ENCODE data around the gene CACNA1A.
"Not testable (repeated sequence)": the region's sequence is repeated elsewhere in the genome, so short reads cannot be mapped to it uniquely, and the experiment has no call there.

The CACNA1A gene

DNA sequence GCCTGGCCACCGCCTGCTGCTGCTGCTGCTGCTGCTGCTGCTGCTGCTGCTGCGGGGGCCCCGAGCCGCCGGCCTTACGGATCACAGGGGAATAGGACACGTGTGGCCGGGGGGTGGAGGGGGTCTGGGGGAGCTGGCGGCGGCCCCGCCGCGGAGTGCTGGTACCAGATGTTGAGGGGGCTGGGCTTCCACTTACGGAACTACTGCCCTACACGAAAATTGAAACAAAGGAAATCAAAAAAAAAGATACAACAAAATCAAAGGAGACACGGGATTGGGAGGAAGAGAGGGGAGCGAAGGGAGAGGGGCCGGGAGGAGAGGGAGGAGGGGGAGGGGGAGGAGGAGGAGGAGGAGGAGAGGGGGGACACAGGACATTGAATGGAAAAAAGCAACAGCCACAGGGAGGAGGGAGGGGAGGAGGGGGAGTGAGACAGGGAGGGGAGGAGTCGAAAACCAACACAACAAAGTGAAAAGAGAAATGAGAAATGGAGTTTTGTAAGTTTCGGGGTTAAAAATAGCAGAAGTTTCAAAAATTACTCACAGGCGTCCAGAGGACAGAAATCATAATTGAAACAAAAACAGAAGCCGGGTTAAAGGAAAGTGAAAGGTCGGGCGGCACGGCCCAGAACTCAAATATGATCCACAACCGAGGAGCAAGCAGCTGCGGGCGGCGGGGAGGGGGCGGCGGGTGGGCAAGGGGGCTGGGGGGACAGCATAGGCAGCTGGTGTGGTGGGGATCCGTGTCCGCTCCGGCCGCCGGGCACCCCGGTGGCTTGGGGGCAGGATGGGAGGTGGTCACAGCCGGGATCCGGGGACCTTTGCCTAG, 298.2 kb downstream of the CACNA1A start:
- Mint-ChIP-seq H3K27me3 (no peaks in the 10 kb centered on the region), H3K9me3 (no peaks in the 10 kb centered on the region), H3K27ac (peak overlapping the region; percentile 92), H3K36me3 (ENCODE audit: low read depth) (no peaks in the 10 kb centered on the region), H3K4me1 (ENCODE audit: low read depth) (peaks cover 21% of the 10 kb centered on the region), H3K4me3 (peak overlapping the region; percentile 76)
- DNase-seq: peak; percentile 75

DNA sequence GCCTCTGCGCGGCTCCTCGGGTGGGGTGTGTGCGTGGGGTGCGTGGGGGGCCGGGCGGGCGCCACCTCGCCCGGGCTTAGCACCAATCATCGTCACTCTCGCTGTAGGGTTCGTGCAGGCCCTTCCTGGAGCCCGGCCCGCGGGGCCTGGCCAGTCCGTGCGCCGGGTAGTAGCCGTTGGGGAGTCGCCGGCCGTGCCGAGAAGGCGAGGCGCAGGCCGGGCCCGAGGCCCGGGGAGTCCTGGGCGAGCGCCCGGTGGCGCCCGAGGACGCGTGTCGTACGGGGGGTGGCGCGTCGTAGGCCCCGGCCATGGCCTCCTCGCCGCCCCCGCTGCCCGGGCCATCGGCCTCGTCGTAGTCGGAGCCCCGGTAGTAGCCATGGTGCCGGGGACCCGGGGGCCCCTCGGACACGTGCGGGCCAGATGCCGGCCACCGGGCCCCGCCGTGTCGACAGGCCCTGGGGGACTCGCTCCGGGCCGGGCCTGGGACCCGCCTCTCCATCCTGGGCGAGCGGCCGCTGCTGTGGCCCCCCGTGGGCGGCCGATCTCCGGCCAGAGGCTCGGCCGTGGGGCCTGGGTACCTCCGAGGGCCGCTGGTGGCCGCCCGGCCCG, 298.9 kb downstream of the CACNA1A start:
- H3K36me3 Mint-ChIP-seq (ENCODE audit: low read depth): no peaks in the 10 kb centered on the region
- no peaks in the 10 kb centered on the region for H3K9me3 Mint-ChIP-seq
- H3K27me3 Mint-ChIP-seq: no peaks in the 10 kb centered on the region
- peaks cover 19% of the 10 kb centered on the region for H3K4me1 Mint-ChIP-seq (ENCODE audit: low read depth)
- H3K27ac Mint-ChIP-seq: no peak overlapping the region
- no peak overlapping the region for H3K4me3 Mint-ChIP-seq
- DNase-seq: no peak

DNA sequence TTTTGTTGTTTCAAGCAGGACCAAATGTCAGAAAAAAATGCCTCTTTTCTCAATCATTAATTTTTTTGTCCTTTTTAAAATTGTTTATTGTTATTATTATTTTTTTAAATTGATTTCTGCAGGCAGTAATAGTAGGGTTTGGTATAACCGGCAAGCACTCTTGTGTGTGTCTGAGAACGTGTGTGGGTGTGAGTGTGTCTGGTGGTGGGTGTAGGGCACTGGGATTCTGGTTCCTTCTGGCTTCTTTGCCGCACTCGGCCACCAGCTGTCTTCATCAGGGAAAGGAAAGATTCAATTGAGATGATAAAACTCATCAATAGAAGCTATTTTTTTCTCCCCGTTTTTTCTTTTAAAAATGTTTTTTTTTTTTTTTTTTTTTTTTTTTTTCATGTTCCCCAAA, 299.7 kb downstream of the CACNA1A start:
- Mint-ChIP-seq H3K27ac (no peak overlapping the region), H3K36me3 (ENCODE audit: low read depth) (no peaks in the 10 kb centered on the region), H3K4me1 (ENCODE audit: low read depth) (peaks cover 19% of the 10 kb centered on the region), H3K4me3 (peak overlapping the region; percentile 16), H3K9me3 (no peaks in the 10 kb centered on the region), H3K27me3 (no peaks in the 10 kb centered on the region)
- no peak for DNase-seq

DNA sequence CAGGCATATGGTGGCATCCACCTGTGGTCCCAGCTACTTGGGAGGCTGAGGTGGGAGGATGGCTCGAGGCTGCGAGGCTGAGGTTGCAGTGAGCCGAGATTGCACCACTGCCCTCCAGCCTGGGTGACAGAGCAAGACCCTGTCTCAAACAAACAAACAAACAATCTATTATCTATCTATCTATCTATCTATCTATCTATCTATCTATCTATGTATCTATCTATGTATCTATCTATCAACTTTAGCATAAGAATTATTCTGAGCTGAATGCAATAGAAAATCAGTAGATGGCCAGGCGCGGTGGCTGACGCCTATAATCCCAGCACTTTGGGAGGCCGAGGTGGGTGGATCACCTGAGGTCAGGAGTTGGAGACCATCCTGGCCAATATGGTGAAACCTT, 304.2 kb downstream of the CACNA1A start:
- not testable (repeated sequence) for H3K36me3 Mint-ChIP-seq (ENCODE audit: low read depth); H3K27me3 Mint-ChIP-seq; H3K9me3 Mint-ChIP-seq

DNA sequence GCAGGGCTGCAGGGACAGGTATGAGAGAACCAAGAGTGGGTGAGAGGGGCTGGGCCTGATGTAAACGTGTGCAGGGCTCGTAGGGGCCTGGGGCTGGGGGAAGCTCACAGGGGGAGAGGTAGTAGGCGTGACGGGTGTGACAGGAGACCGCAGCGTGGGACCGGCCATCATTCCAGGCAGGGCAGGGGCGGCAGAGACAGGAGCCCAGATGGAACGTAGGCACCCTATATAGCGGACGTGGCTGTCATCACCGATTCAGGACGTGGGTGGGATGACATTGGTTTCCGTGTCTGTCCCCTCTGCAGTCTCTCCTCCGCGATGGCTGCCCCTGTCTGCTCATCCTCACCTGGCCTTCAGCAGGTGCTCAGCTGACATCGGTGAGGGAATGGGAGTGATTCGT, 307.6 kb downstream of the CACNA1A start:
- H3K36me3 Mint-ChIP-seq (ENCODE audit: low read depth): no peaks in the 10 kb centered on the region
- no peak for DNase-seq
- no peaks in the 10 kb centered on the region for H3K9me3 Mint-ChIP-seq
- no peak overlapping the region for H3K27ac Mint-ChIP-seq
- H3K4me3 Mint-ChIP-seq: no peak overlapping the region
- H3K27me3 Mint-ChIP-seq: no peaks in the 10 kb centered on the region
- peaks cover 14% of the 10 kb centered on the region for H3K4me1 Mint-ChIP-seq (ENCODE audit: low read depth)

More for the DNA sequence above, 304.2 kb downstream of the CACNA1A start:
- not testable (repeated sequence) for H3K4me1 Mint-ChIP-seq (ENCODE audit: low read depth); H3K27ac Mint-ChIP-seq; H3K4me3 Mint-ChIP-seq; DNase-seq

DNA sequence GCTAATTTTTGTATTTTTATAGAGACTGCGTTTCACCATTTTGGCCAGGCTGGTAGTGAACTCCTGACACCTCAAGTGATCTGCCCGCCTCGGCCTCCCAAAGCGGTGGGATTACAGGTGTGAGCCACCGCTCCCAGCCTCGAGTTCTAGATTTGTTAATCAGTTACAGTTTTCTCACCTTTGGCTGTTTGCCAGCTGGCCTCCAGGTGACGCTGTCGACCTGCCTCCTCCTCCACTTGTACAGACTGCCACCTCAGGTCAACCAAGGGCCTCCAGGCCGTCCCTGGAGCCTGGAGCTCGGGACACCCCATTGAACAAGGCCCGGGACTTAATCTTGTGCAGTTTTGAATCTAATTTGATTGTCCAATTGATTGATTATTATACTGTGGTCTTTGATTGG, 310.6 kb downstream of the CACNA1A start:
- Mint-ChIP-seq H3K9me3 (no peaks in the 10 kb centered on the region), H3K27me3 (no peaks in the 10 kb centered on the region), H3K4me3 (no peak overlapping the region), H3K36me3 (ENCODE audit: low read depth) (no peaks in the 10 kb centered on the region), H3K4me1 (ENCODE audit: low read depth) (peaks cover 29% of the 10 kb centered on the region), H3K27ac (no peak overlapping the region)
- peak; percentile 66 for DNase-seq

DNA sequence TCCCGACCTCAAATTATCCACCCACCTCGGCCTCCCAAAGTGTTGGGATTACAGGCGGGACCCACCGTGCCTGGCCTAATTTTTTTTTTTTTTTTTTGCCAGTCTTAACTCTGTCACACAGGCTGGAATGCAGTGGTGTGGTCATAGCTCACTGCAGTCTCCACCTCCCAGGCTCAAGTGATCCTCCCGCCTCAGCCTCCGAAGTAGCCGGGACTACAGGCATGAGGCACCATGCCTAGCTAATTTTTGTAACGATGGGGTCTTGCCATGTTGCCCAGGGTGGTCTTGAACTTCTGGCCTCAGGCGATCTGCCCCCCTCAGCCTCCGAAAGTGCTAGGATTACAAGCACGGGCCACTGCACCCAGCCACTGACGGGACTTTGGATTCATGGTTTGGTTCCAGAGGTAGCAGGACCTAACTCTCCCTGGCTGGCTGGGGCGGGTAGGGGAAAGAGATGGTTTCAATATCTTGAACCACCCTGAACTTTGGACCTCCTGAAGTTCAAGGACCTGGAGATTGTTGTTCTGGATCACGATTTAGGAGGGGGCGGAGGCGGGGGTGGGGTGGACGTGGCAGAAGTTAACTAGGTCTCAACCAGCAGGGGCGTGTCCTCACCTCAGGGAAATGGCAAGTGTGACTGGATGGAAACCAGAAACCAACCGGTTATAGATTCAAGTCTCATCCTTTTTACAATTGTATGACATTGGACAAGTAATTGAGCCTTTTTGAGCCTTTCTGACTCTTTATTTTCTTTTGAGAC, 315.3 kb downstream of the CACNA1A start:
- Mint-ChIP-seq H3K27ac (no peak overlapping the region), H3K27me3 (no peaks in the 10 kb centered on the region), H3K9me3 (no peaks in the 10 kb centered on the region), H3K4me1 (ENCODE audit: low read depth) (peaks cover 43% of the 10 kb centered on the region), H3K4me3 (peak overlapping the region; percentile 8), H3K36me3 (ENCODE audit: low read depth) (no peaks in the 10 kb centered on the region)
- no peak for DNase-seq

DNA sequence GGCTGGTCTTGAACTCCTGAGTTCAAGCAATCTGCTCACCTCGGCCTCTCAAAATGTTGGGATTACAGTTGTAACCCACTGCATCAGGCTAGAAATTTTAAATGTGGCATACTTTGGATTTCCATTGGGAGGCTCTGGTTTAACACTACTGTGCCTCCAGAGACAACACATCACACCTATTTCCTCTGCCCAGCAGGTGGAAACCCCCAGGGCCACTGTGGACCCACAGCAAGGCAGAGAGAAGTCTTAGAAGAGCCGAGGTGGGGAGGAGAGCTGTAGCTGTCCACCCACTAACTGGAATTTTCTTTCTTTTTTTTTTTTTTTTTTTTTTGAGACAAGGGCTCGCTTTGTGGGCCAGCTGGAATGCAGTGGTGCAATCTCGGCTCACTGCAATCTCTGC, 316.7 kb downstream of the CACNA1A start:
- Mint-ChIP-seq H3K4me3 (no peak overlapping the region), H3K36me3 (ENCODE audit: low read depth) (no peaks in the 10 kb centered on the region), H3K27me3 (no peaks in the 10 kb centered on the region), H3K4me1 (ENCODE audit: low read depth) (peaks cover 40% of the 10 kb centered on the region), H3K9me3 (no peaks in the 10 kb centered on the region), H3K27ac (no peak overlapping the region)
- no peak for DNase-seq

DNA sequence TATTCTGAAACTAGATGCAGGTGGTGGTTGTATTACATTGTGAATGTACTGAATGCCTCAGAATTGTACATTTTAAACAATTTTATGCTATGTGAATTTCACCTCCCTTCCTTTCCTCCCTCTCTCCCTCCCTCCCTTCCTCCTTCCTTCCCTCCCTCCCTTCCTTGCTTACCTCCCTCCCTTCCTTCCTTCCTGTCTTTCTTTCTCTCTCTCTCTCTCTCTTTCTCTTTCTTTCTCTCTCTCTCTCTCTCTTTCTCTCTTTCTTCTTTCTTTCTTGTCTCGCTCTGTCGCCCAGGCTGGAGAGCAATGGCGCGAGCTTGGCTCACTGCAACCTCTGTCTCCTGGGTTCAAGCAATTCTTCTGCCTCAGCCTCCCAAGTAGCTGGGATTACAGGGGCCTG, 318.9 kb downstream of the CACNA1A start:
- DNase-seq: no peak
- H3K36me3 Mint-ChIP-seq (ENCODE audit: low read depth): no peaks in the 10 kb centered on the region
- H3K4me3 Mint-ChIP-seq: no peak overlapping the region
- peaks cover 31% of the 10 kb centered on the region for H3K4me1 Mint-ChIP-seq (ENCODE audit: low read depth)
- no peaks in the 10 kb centered on the region for H3K9me3 Mint-ChIP-seq
- H3K27ac Mint-ChIP-seq: peak overlapping the region; percentile 51
- no peaks in the 10 kb centered on the region for H3K27me3 Mint-ChIP-seq

DNA sequence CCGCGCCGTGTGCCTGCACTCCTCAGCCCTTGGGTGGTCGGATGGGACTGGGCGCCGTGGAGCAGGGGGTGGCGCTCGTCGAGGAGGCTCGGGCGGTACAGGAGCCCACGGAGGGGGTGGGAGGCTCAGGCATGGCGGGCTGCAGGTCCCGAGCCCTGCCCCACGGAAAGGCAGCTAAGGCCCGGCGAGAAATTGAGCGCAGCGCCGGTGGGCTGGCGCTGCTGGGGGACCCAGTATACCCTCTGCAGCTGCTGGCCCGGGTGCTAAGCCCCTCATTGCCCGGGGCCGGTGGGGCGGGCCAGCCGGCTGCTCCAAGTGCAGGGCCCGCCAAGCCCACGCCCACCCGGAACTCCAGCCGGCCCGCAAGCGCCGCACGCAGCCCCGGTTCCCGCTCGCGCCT, 319.6 kb downstream of the CACNA1A start:
- not testable (repeated sequence) for H3K27ac Mint-ChIP-seq; H3K36me3 Mint-ChIP-seq (ENCODE audit: low read depth); DNase-seq; H3K9me3 Mint-ChIP-seq; H3K4me3 Mint-ChIP-seq; H3K27me3 Mint-ChIP-seq
- peaks cover 35% of the 10 kb centered on the region for H3K4me1 Mint-ChIP-seq (ENCODE audit: low read depth)

DNA sequence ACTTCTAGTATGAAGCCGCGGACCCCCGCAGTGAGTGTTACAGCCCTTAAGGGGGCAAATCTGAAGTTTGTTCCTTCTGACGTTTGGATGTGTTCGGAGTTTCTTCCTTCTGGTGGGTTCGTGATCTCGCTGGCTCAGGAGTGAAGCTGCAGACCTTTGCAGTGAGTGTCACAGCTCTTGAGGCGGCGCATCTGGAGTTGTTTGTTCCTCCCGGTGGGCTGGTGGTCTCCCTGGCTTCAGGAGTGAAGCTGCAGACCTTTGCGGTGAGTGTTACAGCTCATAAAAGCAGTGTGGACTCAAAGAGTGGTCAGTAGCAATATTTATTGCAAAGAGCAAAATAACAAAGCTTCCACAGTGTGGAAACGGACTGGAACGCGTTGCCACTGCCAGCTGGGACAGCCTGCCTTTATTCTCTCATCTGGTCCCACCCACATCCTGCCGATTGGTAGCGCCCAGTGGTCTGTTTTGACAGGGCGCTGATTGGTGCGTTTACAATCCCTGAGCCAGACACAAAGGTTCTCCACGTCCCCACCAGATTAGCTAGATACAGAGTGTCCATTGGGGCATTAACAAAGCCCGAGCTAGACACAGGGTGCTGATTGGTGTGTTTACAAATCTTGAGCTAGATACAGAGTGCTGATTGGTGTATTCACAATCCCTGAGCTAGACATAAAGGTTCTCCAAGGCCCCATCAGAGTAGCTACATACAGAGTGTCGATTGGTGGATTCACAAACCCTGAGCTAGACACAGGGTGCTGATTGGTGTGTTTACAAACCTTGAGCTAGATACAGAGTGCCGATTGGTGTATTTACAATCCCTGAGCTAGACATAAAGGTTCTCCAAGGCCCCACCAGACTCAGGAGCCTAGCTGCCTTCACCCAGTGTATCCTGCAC, 320.3 kb downstream of the CACNA1A start:
- H3K27me3 Mint-ChIP-seq; H3K27ac Mint-ChIP-seq; H3K4me3 Mint-ChIP-seq; H3K9me3 Mint-ChIP-seq; H3K36me3 Mint-ChIP-seq (ENCODE audit: low read depth); DNase-seq: not testable (repeated sequence)
- peaks cover 32% of the 10 kb centered on the region for H3K4me1 Mint-ChIP-seq (ENCODE audit: low read depth)

DNA sequence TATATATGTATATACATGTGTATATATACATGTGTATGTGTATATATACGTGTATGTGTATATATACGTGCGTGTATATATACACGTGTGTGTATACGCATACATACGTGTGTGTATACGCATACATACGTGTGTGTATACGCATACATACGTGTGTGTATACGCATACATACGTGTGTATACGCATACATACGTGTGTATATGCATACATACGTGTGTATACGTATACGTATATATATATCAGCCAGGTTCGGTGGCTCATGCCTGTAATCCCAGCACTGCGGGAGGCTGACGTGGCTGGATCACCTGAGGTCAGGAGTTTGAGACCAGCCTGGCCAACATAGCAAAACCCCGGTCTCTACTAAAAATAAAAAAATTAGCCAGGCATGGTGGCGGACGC, 321.4 kb downstream of the CACNA1A start:
- not testable (repeated sequence) for H3K4me3 Mint-ChIP-seq; H3K36me3 Mint-ChIP-seq (ENCODE audit: low read depth); H3K9me3 Mint-ChIP-seq

DNA sequence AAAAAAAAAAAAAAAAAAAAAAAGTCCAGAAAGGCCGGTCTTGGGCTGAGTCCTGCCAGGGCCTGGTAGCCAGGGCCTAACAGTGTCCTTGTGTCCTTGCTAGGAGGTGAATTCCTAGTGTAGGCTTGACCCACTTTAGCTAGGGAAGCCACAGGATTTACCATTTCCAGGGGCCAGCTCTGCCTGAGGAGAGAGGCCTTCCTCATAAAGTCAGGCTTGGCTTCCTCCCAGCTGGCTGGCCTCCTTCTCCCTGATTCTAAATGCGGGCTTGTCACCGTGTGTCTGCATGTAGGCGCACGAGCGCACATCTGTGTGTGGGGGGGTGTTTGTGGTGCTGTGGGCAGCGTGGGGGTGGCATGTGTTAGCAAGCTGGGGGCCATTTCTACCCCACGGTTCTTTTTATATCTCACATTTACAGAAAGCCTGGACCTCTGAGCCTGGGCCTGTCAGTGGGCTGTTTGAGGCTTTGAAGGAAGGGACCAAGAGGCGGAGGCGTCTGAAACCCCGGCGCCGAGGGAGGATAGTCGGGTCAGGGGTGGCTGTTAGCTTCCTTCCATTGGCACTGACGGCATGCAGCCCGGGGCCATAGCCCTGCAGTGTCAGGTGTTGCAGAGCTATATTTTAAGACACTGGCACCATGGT, 324.4 kb downstream of the CACNA1A start:
- DNase-seq: peak; percentile 69
- no peaks in the 10 kb centered on the region for H3K9me3 Mint-ChIP-seq
- H3K4me1 Mint-ChIP-seq (ENCODE audit: low read depth): peaks cover 33% of the 10 kb centered on the region
- H3K27me3 Mint-ChIP-seq: no peaks in the 10 kb centered on the region
- no peaks in the 10 kb centered on the region for H3K36me3 Mint-ChIP-seq (ENCODE audit: low read depth)
- peak overlapping the region; percentile 91 for H3K27ac Mint-ChIP-seq
- peak overlapping the region; percentile 35 for H3K4me3 Mint-ChIP-seq

More for the DNA sequence above, 321.4 kb downstream of the CACNA1A start:
- H3K4me1 Mint-ChIP-seq (ENCODE audit: low read depth): peaks cover 38% of the 10 kb centered on the region
- DNase-seq, H3K27ac Mint-ChIP-seq, H3K27me3 Mint-ChIP-seq: not testable (repeated sequence)

DNA sequence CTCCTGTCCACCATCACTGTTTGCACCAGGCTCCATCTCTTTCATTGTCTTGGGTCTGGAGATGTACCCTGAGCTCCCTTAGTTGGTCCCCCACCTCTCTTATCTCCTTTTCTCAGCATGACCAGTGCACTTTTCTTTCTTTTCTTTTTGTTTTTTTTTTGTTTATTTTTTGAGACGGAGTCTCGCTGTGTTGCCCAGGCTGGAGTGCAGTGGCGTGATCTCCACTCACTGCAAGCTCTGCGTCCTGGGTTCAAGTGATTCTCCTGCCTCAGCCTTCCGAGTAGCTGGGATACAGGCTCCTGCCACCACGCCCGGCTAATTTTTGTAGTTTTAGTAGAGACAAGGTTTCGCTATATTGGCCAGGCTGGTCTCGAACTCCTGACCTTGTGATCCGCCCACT, 328.0 kb downstream of the CACNA1A start:
- not testable (repeated sequence) for DNase-seq, H3K9me3 Mint-ChIP-seq
- H3K27ac Mint-ChIP-seq: peak overlapping the region; percentile 63

More for the DNA sequence above, 328.0 kb downstream of the CACNA1A start:
- H3K36me3 Mint-ChIP-seq (ENCODE audit: low read depth); H3K4me3 Mint-ChIP-seq; H3K27me3 Mint-ChIP-seq: not testable (repeated sequence)
- peaks cover 35% of the 10 kb centered on the region for H3K4me1 Mint-ChIP-seq (ENCODE audit: low read depth)

Measured in activated T-cell treated with anti-CD3 and anti-CD28 coated beads, Interleukin-2, amount 50 U/mL, for 24 hours (primary cell).